GM18511 (cell line): ENCODE measurements around the gene PPP1CC.
"Not testable (repeated sequence)": the region's sequence is repeated elsewhere in the genome, so short reads cannot be mapped to it uniquely, and the experiment has no call there.

ENCODE experiments used
- ATAC-seq: cut with Tn5 transposase; IDR thresholded peaks from one replicate; pipeline ENCODE4 v1.9.1; 2021; ENCODE audit warnings: mild to moderate bottlenecking, moderate library complexity; ENCODE audit not compliant: unreplicated experiment

Gene PPP1CC

DNA sequence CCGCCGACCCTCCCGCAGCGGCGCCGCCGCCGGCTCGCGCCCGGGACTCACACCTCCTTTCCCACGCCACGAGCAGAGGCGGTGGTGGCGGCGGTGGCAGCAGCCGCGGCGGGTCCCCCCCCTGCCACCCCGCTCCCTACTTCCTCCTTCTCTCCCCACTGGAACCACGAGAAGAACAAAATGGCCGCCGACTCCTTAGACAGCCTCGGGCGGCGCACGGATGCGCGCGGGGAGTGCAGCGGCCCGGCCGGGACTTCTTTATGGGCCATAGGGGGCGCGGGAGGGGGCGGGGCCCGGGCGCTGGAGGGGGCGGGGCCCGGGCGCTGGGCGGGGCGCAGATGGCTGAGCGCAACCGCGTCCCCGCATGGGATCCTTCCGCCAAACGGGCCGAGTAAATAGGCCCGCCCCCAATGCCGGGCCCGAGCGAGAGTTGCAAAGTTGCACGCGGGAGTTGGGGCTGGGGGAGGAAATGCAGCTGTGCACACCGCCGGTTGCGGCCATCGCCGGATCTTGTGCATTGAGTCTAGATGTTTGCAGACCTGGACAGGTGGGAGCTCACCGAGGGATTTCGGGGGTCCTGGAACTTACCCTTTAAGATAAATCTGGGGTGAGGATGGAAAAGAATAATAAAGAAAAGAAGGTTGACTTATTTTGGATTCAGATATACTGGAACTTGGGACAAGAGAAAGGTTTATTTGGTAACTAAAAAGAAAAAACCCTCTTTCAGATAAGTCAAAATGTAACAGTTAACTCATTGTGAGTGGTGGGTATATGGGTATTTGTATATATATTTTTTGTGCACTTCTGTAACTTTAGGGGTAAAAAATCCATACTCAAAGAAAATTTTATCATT lies at the start of gene PPP1CC:
Gene PPP1CC, minus strand, starts transcription at position 174 of the 853 bp plus-strand sequence. CDS start 184 bp downstream, outside the sequence.
- peak; percentile 79 for ATAC-seq

DNA sequence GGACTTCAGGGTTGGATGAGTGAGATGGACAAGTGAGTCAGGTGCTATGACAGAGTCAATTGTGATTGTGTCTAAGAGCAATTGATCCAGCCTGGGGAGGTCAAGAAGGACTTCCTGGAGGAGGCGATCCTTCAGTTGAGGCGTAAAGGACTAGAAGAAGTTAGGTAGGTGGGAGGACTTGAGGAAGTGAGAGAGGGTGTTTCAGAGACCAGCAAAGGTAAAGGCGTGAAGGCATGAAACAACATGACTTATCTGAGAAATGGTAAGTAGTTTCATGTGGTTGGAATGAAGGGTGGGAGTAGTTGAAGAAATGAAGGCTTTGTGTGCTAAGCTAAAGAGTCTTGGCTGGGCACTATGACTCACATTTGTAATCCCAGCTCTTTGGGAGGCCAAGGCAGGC lies 48.9 kb upstream of the PPP1CC start:
- ATAC-seq = no peak

DNA sequence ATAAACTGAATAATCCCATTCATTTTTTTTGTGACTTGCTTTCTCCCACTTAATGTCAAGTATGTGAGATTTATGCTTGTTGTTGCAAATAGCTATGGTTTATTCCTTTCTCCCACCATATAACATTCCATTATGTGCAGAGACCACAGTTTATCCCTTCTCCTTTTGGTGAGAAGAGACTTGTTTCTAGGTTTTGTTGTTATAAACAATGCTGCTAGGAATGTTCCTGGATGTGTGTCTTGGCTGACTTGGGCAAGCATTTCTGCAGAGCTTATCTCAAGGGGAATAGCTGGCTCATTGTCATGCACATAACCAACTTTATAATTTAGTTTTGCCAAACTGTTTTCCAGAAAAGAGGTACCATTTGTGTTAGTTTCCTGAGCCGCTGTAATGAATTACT lies 47.6 kb upstream of the PPP1CC start:
- ATAC-seq = no peak

DNA sequence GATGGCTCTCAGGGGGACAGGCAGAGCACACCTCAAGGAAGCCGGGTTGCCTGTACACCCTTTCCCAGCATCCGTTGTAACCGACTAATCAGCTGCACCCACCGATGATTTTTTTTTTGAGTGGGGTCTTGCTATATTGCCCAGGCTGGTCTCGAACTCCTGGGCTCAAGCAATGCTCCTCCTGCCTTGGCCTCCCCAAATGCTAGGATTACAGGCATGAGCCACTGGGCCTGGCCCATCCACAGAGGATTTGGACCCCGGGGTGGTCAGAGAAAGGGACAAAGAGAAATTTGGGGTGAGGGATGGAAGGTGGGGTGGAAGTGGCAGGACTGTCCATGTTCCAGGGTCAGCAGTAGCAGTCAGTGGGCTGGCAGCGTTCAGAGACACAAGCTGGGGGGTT lies 43.3 kb upstream of the PPP1CC start:
- no peak for ATAC-seq

DNA sequence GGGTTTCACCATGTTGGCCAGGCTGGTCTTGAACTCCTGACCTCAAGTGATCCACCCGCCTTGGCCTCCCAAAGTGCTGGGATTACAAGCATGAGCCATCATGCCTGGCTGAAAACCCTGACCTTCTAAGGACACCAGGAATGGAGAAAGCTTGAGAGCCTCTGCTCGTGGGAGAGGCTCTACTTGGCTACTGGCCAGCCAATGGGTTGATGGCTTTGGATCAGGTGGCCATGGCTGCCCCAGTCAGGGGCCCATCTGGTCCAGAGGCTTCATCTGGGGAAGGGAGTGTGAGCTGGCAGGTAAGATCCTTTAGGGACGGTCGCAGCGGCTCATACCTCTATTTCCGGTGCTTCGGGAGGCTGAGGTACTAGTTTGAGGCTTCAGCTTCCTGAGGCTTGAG lies 42.5 kb upstream of the PPP1CC start:
- ATAC-seq = no peak

DNA sequence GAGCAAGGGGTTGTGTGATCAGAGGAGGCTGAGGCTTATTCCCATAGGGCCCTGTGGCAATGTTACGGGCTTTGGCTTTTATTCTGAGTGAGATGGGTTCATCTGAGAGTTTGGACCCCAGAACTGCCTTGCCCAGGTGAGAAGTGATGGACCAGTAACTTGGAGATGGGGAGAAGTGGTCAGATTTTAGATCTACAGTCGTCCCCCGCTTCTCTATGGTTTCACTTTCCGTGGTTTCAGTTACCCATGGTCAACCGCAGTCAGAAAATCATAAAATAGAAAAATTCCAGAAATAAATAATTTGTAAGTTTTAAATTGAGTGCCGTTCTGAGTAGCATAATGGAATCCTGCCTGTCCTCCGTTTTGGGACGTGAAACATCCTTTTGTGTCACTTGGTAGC lies 40.2 kb upstream of the PPP1CC start:
- no peak for ATAC-seq

DNA sequence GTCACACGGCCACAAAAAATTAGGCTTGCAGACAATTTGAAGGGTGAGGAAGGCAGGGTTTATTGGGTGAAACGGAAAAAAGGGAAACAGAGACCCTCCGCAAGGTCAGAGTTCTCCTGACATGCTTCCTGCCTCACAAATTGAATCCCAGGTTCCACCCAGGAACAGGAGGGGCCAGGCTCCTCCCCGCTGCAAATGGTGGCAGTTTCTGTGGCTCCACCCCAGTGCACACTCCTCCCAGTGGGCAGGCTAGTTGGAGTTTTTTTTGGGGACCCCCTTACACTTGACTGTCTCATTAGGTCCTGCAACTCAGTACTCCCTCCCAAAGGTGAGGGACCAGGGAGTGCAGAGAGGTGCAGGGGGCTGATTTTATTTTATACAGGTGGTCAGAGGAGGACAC lies 39.4 kb upstream of the PPP1CC start:
- ATAC-seq = no peak

DNA sequence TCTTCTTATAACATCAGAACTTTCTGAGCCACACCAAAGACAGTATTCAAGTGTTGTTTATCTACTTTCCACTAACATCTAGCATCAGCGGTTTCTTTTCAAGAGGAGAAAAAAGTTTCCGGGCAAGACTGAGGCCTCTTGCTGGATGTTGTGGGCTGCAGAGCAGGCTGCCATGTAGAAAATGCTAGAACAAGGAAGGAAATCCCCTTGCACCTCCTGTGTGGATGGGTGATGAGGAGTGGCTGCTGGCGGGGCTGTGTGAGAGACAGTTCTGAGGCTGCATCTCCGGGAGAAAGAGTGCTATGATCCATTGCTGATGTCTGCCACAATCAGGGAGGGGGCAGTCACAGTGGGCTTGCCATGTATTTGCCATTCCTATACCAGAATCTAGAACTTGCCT lies 37.8 kb upstream of the PPP1CC start:
- ATAC-seq = no peak

DNA sequence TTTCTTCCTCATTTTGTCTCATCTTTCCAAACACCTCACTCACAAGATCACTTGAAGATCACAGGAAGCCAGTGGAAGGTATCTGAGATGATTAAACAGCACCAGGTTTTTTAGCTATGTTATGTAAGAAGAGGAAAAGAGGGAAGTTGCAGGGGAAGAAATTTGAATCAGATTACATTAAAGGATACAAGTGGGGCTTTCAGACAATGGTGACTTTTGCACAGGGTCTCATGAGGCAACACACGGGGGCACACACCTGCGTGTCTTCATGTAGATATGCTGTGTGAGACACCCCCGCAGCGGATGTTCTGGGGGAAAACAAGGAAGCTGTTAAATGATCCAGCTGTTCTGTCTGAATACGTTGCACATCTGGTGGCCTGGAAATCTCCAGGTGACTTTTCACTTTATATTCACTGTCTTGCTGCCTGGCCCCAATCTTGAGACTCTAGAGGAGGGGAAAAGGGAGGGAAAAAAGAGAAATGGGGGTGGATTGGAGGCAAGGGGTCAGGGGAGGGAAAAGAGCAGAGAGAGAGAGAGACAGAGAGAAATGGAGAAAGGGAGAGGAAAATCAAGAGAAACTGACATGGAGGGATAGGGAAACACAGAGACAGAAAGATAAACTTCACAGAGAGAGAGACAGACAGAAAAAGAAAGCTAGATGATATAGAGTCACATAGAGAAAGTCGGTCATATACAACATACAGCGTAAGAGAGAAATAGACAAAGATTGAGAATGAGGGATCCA lies 36.3 kb upstream of the PPP1CC start:
- no peak for ATAC-seq

DNA sequence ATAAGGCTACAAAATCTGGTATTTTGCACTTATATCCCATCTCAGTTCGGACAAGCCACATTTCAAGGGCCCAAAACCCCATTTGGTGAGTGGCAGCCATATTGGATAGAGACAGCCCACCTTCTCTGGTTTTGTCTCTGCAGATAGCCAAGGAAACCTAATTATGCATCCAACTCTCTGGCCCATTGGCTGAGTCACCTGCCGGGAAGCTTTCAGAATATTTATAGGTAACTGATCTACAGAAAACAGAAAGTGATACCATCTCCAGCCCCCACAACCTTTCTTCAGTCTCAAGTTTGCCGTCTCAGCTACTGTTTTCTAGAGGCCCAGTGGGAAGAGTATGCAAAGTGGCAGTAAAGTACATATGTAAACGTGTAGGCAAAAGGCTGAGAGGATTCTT lies 33.7 kb upstream of the PPP1CC start:
- ATAC-seq = peak; percentile 95

DNA sequence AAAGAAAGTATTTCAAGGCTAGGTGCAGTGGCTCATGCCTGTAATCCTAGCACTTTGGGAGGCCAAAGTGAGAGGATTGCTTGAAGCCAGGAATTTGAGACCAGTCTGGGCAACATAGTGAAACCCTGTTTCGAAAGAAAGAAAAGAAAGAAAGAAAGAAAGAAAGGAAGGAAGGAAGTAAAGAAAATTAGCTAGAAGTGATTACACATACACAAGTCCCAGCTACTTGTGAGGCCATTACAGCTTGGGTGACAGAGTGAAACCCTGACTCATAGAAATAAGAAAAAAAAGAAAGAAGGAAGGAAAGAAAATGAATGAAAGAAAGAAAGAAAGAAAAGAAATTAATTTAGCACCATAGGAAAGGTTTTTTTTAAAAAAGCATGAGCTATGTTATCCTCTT lies 33.3 kb upstream of the PPP1CC start:
- ATAC-seq = no peak

DNA sequence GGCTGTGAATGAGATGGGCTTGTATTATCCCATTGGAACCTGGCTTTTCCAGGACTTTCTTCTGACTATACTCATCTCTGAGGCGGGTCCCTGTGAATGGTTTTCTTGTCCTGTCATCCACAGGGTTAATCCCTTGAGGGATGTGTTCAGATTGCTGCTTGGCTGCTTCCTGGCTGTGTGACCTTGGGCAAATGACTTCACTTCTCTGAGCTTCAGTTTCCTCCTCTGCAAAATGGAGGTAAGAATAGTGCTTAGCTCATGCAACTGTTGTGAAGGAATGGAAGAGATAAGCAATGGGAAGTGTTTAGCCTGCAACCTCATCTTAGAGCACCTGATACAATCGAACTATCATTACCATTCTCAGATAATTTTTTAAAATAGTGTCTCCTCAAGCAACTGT lies 32.1 kb upstream of the PPP1CC start:
- no peak for ATAC-seq

DNA sequence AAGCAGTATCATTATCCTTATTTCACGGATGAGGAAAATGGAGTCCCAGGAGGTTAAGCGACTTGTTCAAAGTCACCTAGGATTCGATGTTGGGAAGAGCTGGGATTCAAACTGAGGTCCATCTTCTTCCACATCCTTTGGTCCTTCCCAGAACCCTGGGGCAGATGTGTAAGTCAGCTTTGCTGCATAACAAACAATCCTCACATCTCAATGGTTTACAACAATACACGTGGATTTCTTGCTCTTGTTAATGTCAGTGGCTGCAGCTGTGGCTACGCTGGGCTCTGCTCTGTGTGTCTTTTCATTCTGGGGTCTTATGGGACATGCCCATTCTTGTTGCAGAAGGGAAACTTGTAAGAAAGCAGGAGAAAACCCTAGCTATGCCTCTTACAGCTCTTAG lies 26.3 kb upstream of the PPP1CC start:
- no peak for ATAC-seq

DNA sequence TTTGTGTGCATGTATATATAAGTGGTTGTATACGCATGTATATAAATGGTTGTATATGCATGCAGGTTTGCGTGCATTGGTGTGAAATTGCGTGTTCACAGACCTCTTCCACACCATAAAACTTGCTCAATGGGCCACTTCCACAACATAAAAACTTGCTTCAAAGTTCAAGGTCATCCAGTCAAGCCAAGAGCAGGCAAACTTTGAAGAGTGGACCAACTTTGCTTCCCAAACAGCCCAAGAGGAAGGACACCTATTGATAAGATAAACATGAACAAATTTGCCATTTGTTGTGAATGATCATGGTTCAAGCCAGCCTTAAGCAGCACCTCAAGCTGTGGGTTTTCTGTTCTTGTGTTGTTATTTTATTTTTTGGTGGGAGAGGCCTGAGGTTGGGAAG lies 25.2 kb upstream of the PPP1CC start:
- ATAC-seq = no peak

DNA sequence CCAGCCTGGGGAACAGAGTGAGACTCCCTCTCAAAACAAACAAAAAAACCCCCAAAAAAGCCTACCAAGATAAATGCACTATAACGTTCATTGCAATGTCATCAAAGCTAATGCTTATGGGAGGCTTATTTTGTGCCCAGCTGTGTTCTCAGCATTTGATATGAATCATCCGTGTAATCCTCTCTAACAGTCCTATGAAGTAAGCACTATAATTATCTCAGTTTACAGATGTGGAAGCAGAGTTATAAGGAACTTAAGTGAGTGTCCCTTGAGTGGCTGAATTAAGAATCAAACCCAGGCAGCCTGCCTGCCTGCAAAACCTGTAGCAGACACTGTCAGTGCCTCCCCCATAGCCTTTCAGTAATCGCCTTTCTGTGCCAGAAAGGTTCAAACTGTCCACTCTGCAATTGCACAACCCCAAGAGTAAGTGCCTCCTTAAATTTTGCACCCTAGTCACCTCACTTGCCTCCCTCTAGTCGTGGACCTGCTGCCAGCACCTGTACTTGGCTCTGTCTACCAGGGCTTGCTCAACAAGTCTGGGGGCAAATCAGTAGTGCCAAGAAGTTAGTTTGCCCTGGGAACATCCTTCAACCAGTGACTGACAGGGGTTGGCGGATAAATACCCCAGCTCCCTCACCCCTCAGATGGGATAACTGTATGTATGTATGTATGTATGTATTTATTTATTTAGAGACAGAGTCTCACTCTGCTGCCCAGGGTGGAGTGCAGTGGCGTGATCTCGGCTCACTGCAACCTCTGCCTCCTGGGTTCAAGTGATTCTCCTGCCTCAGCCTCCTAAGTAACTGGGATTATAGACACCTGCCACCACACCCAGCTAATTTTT lies 23.8 kb upstream of the PPP1CC start:
- no peak for ATAC-seq

DNA sequence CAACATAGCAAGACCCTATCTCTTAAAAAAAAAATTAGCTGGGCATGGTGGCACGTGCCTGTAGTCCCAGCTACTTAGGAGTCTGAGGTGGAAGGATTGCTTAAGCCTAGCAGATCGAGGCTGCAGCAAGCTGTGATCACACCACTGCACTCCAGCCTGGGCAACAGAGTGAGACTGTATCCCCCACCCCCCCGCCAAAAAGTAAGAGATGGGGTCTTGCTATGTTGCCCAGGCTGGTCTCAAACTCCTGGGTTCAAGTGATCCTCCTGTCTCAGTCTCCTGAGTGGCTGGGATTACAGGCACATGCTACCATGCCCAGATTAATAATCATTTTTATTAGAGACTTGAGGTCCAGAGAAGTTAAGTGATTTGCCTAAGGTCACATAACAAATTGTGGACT lies 22.9 kb upstream of the PPP1CC start:
- ATAC-seq = not testable (repeated sequence)

DNA sequence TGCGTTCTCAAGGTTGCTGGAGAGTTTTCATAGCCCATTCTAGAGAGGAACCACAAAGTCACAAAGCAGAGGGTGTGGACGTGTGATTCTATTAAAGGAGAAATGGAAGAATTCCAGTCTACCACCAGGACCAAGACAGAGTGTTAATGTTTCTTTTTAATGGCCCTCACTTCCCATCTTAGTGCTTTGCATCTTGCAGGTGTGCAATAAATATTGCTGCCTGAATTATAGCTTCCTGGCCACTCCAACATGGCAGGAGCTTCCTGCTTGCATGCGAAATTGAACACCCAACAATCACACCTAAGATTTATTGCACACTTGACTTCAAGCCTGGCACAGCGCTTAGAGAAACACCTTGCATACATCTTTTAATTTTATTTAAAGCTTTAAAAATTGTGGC lies 22.4 kb upstream of the PPP1CC start:
- ATAC-seq = no peak

DNA sequence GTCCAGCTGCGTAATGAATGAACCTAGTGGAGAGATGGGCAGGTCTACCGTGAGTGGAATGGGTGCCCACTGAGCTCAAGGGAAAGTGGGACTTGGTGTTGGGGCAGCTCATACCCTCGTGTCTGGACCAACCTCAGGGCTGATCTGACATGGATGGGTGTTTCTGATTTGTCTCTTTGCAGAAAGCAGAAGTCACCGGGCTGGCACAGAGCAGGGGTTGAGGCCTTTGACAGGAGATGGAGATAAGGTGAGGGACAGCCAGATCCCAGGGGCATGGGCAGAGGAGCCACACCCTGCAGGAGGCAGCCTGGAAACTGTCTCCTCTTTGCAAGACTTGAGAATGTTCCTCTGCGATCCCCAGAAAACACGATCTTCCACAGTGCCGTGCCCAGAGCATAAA lies 20.9 kb upstream of the PPP1CC start:
- no peak for ATAC-seq

DNA sequence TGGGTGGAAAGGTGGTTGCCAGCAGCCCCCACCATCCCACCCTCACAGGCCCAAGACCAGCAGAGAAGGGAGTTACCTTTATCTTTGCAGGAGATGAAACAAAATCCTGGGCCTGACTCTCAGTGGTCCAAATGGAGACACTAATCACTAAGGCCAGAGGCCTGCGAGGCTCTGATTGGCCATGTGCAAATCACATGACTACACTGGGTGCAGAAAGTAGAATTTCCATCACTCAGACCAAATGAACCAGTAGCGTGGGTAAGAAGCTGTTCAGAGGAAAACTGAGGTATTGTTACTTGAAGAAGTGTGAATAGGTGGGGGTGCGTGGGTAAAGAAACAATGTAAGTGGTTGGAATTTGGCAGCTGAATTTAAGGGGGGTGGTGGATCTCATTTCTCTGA lies 20.2 kb upstream of the PPP1CC start:
- no peak for ATAC-seq

DNA sequence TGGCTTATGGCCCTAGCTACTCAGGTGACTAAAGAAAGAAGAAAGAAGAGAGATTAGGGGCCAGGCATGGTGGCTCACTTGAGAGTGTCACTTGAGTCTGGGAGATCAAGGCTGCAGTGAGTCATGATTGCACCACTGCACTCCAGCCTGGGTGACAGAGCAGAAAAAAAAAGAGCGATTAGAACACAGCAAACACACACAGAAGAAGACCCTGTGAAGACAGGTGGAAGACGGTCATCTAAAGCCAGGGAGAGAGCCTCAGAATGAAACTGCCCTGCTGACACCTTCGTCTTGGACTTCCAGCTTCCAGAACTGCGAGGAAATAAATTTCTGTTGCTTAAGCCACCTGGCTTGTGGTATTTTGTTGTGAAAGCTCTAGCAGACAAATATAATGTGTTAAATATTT lies 17.5 kb upstream of the PPP1CC start:
- no peak for ATAC-seq

DNA sequence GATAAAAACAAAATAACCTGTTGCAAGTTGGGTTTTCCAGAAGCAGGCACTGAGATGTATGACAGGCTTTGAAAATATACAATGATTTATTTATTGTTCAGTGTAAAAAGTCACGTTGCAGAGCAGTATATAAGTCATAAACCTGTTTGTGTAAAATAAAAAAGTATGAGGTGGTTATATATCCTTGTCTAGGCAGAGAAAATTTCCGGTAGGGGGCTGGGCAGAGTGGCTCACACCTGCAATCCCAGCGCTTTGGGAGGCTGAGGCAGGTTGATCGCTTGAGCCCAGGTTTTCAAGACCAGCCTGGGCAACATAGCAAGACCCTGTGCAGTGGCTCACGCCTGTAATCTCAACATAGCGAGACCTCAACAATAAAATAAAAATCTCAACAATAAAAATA lies 16.2 kb upstream of the PPP1CC start:
- no peak for ATAC-seq
